HEK293 (cell line): ENCODE measurements around the gene MAPK12.

Experiments used
- HOXD13 ChIP-seq: sonication (generic); formaldehyde crosslinking; IDR thresholded peaks from 2 replicates; pipeline ENCODE4 v1.8.0; 2022; ENCODE audit warnings: missing genetic modification reagents, borderline replicate concordance
- PRDM1 ChIP-seq: fragments of 450-650 bp; formaldehyde crosslinking; IDR thresholded peaks from 2 replicates; pipeline ENCODE4; 2016; ENCODE audit warnings: missing biosample characterization, missing genetic modification characterization
- YY1 ChIP-seq: fragments of 450-650 bp; formaldehyde crosslinking; IDR thresholded peaks from 2 replicates; pipeline ENCODE4 v1.5.1; 2018; ENCODE audit warnings: missing biosample characterization, missing genetic modification characterization
- ZBTB1 ChIP-seq: fragments of 450-650 bp; formaldehyde crosslinking; IDR thresholded peaks from 2 replicates; pipeline ENCODE4 v1.5.1; 2016; ENCODE audit warnings: missing biosample characterization, missing genetic modification characterization
- ZFP41 ChIP-seq: fragments of 450-650 bp; formaldehyde crosslinking; IDR thresholded peaks from 2 replicates; pipeline ENCODE4 v1.5.1; 2016; ENCODE audit warnings: missing biosample characterization, missing genetic modification characterization, borderline replicate concordance
- ZNF138 ChIP-seq: fragments of 450-650 bp; formaldehyde crosslinking; IDR thresholded peaks from 2 replicates; pipeline ENCODE4 v1.5.1; 2016; ENCODE audit warnings: missing biosample characterization, missing genetic modification characterization, borderline replicate concordance
- ZNF174 ChIP-seq: fragments of 450-650 bp; formaldehyde crosslinking; IDR thresholded peaks from 2 replicates; pipeline ENCODE4 v1.5.0; 2017; ENCODE audit warnings: missing biosample characterization, mild to moderate bottlenecking, missing genetic modification characterization
- ZNF274 ChIP-seq, 2 experiments: fragments of 200-500 bp in 1 of 2; fragments of 450-650 bp in 1 of 2; sonication (Bioruptor generic) in 1 of 2; formaldehyde crosslinking in 1 of 2; IDR thresholded peaks; 2 replicates each; pipeline versions ENCODE4 v1.5.1 to v1.6.1; 2014 to 2016; ENCODE audit warnings: borderline replicate concordance in 1 of 2, inconsistent platforms in 1 of 2, low read length in 1 of 2, missing biosample characterization in 1 of 2, missing genetic modification characterization in 1 of 2
- ZNF776 ChIP-seq: fragments of 450-650 bp; formaldehyde crosslinking; IDR thresholded peaks from 2 replicates; pipeline ENCODE4 v1.5.0; 2017; ENCODE audit warnings: missing biosample characterization, missing genetic modification characterization, borderline replicate concordance
- TF ChIP-seq, protein P1 (sequence below): fragments of 450-650 bp; formaldehyde crosslinking; IDR thresholded peaks from 2 replicates; pipeline ENCODE4 v1.5.1; 2016; ENCODE audit warnings: missing biosample characterization, missing genetic modification characterization
- TF ChIP-seq, protein P2 (sequence below): fragments of 450-650 bp; formaldehyde crosslinking; IDR thresholded peaks from 2 replicates; pipeline ENCODE4 v1.5.1; 2017; ENCODE audit warnings: missing biosample characterization, missing genetic modification characterization
- TF ChIP-seq, protein P3 (sequence below): fragments of 450-650 bp; formaldehyde crosslinking; IDR thresholded peaks from 2 replicates; pipeline ENCODE4 v1.5.1; 2016; ENCODE audit warnings: missing biosample characterization, missing genetic modification characterization, low read depth
- TF ChIP-seq, protein P4 (sequence below): fragments of 450-650 bp; formaldehyde crosslinking; IDR thresholded peaks from 2 replicates; pipeline ENCODE4 v1.5.1; 2016; ENCODE audit warnings: missing biosample characterization, missing genetic modification characterization, low read depth

DNA sequence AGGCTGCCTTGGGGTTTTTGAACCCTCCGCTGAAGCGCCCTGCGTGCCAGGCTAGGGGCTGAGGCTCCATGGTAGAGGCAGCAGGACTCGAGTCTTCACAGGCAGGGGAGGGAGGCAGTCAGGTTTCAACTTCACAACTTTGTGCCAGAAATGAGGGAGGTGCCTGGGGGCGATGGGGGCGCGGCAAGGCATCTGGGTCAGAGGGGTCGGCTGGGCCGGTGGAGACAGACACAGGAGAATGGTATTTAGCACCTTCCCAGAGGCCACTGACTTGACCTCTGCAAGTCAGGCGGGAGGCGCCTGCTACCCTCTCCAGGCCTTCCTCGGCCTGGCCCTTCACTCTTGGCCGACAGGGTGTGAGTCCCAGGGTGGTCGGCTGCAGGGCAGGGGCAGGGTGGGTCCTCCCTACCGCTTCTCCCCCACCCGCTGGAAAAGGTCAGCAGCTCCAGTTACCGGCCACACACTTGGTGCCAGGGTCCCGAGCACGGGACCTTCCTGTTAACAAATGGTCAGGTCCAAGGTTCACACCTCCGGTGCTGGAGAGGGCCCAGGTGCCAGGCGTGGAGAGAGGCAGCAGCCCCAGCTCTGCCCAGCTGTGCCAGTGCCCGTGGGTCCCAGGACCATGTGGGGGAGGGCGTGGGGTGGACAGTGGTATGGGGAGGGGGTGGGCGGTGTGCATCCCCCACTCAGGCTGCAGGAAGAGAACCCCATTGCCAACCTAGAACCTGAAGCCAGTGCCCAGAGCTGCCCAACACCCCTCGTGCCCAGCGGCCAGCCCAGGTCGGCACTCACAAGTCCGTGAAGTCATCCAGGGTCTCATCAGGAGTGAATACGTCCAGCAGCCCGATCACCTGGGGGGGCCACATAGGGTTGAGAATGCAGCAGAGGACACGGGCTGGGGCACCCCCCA is 3.8 kb downstream of the MAPK12 start:
- TF ChIP-seq YY1 (tag by site-specific recombination) (no peak), HOXD13 (CRISPR knock-in tag) (no peak), ZNF776 (tag by site-specific recombination) (no peak), PRDM1 (tag by site-specific recombination) (no peak), ZNF174 (tag by site-specific recombination) (no peak), ZNF274 (IDR thresholded peaks at IDR 0.05; ENCODE audit: low read length) (no peak), ZNF274 (tag by site-specific recombination; IDR thresholded peaks at IDR 0.05; ENCODE audit: borderline replicate concordance) (no peak), ZFP41 (tag by site-specific recombination) (no peak), ZBTB1 (tag by site-specific recombination) (no peak), ZNF138 (no peak)
- TF ChIP-seq, protein P1, sequence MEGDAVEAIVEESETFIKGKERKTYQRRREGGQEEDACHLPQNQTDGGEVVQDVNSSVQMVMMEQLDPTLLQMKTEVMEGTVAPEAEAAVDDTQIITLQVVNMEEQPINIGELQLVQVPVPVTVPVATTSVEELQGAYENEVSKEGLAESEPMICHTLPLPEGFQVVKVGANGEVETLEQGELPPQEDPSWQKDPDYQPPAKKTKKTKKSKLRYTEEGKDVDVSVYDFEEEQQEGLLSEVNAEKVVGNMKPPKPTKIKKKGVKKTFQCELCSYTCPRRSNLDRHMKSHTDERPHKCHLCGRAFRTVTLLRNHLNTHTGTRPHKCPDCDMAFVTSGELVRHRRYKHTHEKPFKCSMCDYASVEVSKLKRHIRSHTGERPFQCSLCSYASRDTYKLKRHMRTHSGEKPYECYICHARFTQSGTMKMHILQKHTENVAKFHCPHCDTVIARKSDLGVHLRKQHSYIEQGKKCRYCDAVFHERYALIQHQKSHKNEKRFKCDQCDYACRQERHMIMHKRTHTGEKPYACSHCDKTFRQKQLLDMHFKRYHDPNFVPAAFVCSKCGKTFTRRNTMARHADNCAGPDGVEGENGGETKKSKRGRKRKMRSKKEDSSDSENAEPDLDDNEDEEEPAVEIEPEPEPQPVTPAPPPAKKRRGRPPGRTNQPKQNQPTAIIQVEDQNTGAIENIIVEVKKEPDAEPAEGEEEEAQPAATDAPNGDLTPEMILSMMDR (tag by site-specific recombination): no peak
- TF ChIP-seq, protein P2, sequence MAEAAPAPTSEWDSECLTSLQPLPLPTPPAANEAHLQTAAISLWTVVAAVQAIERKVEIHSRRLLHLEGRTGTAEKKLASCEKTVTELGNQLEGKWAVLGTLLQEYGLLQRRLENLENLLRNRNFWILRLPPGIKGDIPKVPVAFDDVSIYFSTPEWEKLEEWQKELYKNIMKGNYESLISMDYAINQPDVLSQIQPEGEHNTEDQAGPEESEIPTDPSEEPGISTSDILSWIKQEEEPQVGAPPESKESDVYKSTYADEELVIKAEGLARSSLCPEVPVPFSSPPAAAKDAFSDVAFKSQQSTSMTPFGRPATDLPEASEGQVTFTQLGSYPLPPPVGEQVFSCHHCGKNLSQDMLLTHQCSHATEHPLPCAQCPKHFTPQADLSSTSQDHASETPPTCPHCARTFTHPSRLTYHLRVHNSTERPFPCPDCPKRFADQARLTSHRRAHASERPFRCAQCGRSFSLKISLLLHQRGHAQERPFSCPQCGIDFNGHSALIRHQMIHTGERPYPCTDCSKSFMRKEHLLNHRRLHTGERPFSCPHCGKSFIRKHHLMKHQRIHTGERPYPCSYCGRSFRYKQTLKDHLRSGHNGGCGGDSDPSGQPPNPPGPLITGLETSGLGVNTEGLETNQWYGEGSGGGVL (tag by site-specific recombination): no peak
- TF ChIP-seq, protein P3, sequence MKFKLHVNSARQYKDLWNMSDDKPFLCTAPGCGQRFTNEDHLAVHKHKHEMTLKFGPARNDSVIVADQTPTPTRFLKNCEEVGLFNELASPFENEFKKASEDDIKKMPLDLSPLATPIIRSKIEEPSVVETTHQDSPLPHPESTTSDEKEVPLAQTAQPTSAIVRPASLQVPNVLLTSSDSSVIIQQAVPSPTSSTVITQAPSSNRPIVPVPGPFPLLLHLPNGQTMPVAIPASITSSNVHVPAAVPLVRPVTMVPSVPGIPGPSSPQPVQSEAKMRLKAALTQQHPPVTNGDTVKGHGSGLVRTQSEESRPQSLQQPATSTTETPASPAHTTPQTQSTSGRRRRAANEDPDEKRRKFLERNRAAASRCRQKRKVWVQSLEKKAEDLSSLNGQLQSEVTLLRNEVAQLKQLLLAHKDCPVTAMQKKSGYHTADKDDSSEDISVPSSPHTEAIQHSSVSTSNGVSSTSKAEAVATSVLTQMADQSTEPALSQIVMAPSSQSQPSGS (tag by site-specific recombination): no peak
- TF ChIP-seq, protein P4, sequence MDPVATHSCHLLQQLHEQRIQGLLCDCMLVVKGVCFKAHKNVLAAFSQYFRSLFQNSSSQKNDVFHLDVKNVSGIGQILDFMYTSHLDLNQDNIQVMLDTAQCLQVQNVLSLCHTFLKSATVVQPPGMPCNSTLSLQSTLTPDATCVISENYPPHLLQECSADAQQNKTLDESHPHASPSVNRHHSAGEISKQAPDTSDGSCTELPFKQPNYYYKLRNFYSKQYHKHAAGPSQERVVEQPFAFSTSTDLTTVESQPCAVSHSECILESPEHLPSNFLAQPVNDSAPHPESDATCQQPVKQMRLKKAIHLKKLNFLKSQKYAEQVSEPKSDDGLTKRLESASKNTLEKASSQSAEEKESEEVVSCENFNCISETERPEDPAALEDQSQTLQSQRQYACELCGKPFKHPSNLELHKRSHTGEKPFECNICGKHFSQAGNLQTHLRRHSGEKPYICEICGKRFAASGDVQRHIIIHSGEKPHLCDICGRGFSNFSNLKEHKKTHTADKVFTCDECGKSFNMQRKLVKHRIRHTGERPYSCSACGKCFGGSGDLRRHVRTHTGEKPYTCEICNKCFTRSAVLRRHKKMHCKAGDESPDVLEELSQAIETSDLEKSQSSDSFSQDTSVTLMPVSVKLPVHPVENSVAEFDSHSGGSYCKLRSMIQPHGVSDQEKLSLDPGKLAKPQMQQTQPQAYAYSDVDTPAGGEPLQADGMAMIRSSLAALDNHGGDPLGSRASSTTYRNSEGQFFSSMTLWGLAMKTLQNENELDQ (tag by site-specific recombination): no peak
